NCI-H82 treated with DMSO at 0.1 percent for 48 hours (cell line): Measurements from ENCODE around the gene CPEB1.

Experiments
- DNase-seq: peaks from one replicate; lab custom pipeline; 2025; ENCODE audit not compliant: unreplicated experiment; lab: John Stamatoyannopoulos, UW

The CPEB1 gene

GRCh38 chr15:82595766-82596165, 51.4 kb downstream of the CPEB1 start:
- no peak for DNase-seq

- DNase-seq, result no peak
Observed at GRCh38 chr15:82595203-82595602, 52.0 kb downstream of the CPEB1 start.

- no peak for DNase-seq
Observed at GRCh38 chr15:82587805-82588204, 59.4 kb downstream of the CPEB1 start.

- DNase-seq, result no peak
Observed at GRCh38 chr15:82585072-82585471, 62.1 kb downstream of the CPEB1 start.

- no peak for DNase-seq
Observed at GRCh38 chr15:82580713-82581112, 66.5 kb downstream of the CPEB1 start.

- DNase-seq, result no peak
Observed at GRCh38 chr15:82575335-82575734, 71.8 kb downstream of the CPEB1 start.

GRCh38 chr15:82572986-82573385, 74.2 kb downstream of the CPEB1 start:
- no peak for DNase-seq

GRCh38 chr15:82572311-82572710, 74.9 kb downstream of the CPEB1 start:
- DNase-seq, result peak; percentile 57

GRCh38 chr15:82571722-82572222, 75.4 kb downstream of the CPEB1 start:
- peak; percentile 57 for DNase-seq

GRCh38 chr15:82570721-82571508, 76.2 kb downstream of the CPEB1 start:
- no peak for DNase-seq

GRCh38 chr15:82569834-82570233, 77.3 kb downstream of the CPEB1 start:
- no peak for DNase-seq

GRCh38 chr15:82568986-82569385, 78.2 kb downstream of the CPEB1 start:
- DNase-seq, result no peak

- no peak for DNase-seq
Observed at GRCh38 chr15:82567661-82568060, 79.5 kb downstream of the CPEB1 start.

GRCh38 chr15:82566690-82567089, 80.5 kb downstream of the CPEB1 start:
- DNase-seq, result no peak

GRCh38 chr15:82558502-82558901, 88.7 kb downstream of the CPEB1 start:
- no peak for DNase-seq

- no peak for DNase-seq
Observed at GRCh38 chr15:82556315-82557035, 90.7 kb downstream of the CPEB1 start.

- DNase-seq, result no peak
Observed at GRCh38 chr15:82554849-82555248, 92.3 kb downstream of the CPEB1 start.

GRCh38 chr15:82554351-82554750, 92.8 kb downstream of the CPEB1 start:
- DNase-seq, result no peak

GRCh38 chr15:82553846-82554245, 93.3 kb downstream of the CPEB1 start:
- no peak for DNase-seq

- DNase-seq, result no peak
Observed at GRCh38 chr15:82552861-82553260, 94.3 kb downstream of the CPEB1 start.

- no peak for DNase-seq
Observed at GRCh38 chr15:82551646-82552247, 95.4 kb downstream of the CPEB1 start.

GRCh38 chr15:82549199-82549665, 97.9 kb downstream of the CPEB1 start:
- DNase-seq, result no peak
